GM21737 (cell line): ENCODE data around the gene CD48.
"Not testable (repeated sequence)": the region's sequence is repeated elsewhere in the genome, so short reads cannot be mapped to it uniquely, and the experiment has no call there.

Experiments used
- ATAC-seq: cut with Tn5 transposase; IDR thresholded peaks from one replicate; pipeline ENCODE4 v1.9.1; 2021; ENCODE audit warnings: mild to moderate bottlenecking, moderate library complexity; ENCODE audit not compliant: unreplicated experiment

Gene CD48

DNA sequence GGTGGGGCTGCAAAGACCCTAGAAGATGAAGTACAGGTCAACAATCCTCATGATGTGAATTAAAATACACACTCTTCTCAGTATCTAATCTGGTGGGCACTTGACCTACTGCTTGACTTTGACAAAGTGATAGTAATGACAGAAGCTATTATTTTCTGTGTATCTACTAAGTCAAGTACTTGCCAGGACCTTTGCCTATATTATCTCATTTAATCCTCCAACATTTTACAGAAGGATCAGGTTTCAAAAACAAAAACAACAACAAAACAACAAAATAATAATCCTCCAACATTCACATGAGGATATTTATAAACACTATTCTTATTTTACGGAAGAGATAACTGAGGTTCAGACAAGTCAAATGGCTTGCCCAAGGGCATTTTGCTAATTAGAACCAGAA, 4.4 kb upstream of the CD48 start:
- no peak for ATAC-seq

DNA sequence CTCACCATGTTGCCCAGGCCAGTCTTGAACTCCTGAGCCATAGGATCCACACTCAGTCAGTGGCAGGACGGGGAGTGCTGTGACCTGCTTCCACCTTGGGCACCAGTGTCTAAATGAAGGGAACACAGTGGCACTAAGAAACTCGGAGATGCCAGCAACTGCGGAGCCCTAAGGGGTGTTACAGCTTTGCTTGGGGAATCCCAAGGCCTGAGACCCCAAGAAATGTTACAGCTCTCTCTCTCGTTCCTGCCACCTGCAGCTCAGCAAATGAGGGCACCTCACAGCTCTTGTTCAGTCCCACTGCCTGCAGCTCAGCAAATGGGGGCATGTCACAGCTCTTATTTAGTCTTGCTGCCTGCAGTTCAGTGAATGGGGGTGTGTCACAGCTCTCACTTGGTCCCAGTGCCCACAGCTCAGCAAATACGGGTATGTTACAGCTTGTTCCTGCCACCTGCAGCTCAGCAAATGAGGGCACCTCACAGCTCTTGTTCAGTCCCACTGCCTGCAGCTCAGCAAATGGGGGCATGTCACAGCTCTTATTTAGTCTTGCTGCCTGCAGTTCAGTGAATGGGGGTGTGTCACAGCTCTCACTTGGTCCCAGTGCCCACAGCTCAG, 2.5 kb upstream of the CD48 start:
- ATAC-seq = not testable (repeated sequence)

DNA sequence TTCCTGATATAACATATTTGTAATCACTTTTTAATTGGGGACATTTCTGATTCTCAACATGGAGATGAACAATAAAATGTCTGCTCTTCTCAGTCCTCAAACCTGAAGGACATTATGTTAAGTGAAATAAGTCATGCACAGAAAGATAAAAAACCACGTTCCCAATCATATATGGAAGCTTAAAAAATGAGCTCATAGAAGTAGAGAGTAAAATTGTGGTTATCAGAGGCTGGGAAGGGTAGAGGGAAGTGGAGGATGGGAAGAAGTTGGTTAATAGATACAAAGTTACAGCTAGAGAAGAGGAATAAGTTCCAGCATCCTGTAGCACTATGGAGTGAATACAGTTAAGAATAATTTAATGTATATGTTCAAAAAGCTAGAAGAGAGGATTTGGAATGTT, 1.5 kb upstream of the CD48 start:
- no peak for ATAC-seq

DNA sequence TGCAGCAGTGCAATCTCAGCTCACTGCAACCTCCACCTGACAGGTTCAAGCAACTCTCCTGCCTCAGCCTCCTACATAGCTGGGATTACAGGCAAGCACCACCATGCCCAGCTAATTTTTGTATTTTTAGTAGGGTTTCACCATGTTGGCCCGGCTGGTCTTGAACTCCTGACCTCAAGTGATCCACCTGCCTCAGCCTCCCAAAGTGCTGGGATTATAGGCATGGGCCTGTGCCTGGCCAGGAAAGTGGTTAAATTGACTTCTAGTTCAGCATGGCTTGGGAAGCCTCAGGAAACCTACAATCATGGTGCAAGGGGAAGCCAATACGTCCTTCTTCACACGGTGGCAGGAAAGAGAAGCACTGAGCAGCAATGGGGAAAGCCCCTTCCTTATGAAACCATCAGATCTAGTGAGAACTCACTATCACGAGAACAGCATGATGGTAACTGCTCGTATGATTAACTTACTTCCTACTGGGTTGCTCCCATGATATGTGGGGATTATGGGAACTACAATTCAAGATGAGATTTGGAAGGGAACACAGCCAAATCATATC, 981 bp upstream of the CD48 start:
- not testable (repeated sequence) for ATAC-seq

DNA sequence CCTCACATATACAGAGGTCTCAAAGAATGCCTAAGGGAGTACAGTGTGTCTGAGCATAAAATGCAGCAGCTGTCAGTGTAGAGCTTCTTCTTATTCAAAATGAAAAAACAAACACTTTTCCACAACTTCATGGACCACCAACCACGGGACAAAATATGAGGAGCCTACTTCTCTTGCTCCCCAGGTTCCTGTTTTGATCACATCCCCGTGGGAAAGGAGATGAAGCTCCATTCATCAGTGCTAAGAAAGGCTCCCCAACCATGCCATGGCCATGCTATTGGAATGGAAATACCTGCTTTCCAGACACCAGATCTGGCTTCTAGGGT, 383 bp downstream of the CD48 start:
- no peak for ATAC-seq

DNA sequence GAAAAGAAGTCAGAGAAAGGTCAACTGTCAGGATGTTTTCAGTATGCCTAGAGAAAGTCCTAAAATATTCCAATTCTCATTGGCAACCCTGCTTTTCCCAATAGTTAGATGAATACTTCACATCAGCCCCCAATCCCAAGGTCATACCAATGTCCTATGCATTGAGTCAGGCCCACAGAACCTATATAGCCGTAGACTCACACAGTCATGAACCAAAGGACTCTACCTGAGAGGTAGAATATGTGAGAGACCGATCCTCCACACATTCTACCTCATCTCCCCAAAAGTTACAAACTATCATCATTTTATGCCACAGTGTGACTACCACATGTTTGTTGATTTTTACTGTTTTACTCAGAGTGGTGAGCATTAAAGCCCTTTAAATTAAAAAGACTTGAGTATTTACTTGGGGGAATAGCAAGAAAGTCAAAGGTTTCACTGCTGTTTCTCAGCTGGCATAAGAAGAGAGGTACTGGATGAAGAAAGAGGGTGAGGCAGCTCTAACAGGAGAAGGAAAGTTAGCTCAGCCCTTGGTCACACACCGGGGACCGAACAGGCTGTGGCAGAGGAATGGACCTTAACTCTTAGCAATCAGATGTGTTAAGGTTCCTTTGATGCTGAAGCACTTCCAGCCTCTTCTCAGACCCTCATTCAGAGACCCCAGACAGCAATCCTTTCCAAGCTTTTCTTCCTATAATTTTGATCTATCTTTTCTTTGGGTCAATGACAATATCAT, 937 bp downstream of the CD48 start:
- ATAC-seq = no peak

DNA sequence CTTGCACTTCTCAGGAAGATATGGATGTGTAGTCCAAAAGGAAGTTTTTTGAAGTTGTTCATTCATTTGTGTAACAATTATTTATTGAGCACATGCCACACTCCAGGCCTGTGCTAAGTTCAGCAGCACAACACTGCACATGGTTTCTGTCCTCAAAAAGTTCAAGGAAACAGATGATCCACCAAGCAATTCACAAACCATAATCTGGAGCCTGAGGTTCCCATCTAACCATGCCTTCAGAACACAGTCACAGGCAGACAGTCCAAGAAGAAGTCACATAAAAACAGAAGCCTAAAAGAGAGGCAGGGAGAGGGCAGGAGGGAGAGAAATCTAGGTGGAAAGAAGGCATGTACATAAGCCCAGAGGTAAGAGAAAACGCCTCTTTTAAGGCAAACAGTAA, 1.9 kb downstream of the CD48 start:
- no peak for ATAC-seq

DNA sequence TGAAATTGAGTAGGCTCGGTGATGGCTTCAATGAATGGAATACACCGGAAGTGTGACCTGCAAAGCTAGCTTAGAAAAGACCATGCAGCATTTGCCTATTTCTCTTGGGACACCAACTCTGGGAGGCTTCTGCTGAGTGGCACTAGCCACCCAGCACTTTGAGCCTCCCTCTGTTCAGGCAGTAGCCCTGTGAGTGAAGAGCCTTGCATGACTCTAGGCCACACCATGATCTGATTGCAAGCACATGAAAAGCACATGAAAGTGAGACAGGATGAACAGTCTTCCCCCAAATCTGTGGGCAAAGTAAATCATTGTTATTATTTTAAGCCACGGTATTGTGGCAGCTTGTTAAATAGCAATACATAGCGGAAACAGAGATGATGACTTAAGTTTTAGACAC, 2.8 kb downstream of the CD48 start:
- peak; percentile 42 for ATAC-seq

DNA sequence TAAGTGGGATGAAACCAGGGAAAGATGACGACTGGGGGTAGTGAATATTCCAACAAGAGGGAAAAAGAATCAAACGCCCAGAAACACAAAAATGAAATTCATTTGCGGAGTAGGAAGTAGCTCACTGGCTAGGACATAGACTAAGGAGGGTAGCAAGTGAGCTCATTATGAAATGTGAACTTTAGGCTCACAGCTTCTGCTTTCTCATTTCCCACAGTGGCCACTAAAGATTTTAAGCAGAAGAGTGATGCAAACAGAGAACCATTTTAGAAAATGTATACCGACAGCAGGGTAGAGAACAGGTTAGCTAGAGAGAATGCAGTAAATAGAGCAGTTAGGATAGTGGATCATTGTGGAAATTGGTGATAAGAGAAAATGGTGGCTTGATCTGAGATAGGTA, 3.5 kb downstream of the CD48 start:
- no peak for ATAC-seq

DNA sequence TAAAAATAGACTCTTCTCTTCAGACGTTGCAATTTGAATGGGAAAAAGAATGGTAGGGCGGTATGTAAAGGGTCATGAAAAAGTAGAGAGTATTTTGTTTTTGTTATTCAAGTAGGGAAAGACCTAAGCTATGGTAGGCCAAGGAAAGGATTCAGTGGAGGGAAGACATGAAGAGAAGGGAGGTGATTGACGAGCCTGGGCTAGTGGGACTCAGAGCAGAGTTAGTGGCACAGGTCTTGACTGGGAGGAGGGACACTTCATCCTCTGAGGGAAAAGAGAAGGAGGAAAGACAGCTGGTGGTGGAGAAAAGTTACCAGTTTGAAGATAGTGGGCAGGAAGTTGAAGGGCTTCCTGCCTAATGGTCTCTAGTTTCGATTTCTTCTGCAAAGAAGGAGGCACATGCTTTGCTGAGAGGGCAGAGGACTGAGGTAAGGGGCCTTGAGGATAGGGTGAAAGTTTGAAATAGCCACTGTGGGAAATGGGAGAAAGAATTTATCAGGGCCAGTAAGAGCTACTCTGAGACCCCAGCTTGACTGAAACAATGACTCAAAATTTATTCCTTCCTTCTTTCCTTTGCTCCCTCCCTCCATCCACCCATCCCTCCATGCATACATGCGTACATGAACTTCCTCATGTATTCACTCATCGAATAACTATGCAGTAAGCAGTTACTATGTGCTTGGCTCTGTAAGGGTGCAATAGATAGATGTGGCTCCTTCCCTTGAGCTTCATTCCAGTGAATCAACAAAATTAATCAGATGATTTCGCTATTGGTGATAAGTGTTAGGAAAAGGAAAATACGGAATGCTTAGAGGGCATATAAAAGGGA, 4.2 kb downstream of the CD48 start:
- ATAC-seq = no peak

DNA sequence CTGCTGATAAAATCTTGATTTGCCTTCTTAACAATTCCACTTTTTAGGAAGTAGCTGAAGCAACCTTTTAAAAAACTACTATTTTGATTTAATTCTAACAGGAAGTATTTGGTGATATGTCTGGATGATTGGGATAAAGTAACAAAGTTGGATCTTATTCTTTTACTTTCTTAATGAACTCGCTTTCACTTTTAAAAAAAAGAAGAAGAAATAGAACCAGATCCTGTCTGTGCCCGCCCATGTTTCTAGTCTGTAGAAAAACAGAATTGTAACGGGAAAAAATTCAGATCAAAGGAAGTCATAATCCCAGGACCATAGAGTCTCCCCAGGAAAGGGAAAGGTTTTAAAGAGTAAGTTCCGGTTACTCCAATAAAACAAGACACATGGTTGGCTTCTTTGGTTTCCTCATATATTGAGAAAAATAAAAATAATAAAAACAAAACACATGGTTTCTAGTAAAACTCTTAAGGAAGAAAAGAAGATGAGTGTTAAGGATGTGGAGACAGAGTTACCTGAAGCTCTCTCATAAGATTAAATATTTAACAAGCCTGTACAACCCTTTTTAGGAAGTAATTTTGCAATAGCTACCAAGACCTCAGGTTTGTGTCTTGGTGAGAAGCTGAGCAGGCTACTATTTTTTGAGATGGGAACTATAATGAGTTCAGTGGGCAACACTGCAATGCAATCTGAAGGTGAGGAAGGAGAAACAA, 4.9 kb downstream of the CD48 start:
- ATAC-seq = no peak

DNA sequence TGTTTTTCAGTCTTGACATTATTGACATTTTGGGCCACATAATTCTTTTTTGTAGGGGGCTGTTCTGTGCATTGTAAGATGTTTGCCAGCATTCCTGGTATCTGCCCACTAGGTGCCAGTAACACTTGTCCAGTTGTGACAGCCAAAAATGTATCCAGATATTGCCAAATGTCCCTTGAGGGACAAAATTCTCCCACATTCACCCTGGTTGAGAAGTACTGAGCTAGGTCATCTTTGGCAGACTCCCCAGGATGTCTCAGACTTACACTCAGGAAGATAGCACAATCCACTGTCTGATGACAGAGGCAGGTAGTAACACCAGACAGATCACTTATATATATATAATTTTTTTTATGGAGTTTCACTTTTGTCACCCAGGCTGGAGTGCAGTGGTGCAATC, 5.9 kb downstream of the CD48 start:
- no peak for ATAC-seq

DNA sequence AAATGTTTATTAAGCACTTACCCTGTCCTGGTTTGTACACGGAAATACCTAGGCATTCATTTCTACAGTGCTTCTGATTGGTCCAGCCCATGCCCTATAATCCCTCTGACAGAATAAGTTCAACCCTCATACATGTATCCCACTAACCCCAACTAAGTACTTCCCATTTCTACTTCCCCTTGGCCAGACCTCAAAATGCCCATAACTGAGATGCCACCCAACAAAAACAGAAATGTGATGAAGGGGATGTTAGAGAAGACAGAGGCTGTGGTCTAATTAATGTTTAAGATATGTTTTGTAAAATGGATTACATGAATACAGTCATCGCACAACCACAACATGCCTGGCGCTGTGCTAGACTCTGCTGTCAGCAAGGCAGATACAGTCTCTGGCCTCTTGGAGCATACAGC, 6.4 kb downstream of the CD48 start:
- ATAC-seq = not testable (repeated sequence)

DNA sequence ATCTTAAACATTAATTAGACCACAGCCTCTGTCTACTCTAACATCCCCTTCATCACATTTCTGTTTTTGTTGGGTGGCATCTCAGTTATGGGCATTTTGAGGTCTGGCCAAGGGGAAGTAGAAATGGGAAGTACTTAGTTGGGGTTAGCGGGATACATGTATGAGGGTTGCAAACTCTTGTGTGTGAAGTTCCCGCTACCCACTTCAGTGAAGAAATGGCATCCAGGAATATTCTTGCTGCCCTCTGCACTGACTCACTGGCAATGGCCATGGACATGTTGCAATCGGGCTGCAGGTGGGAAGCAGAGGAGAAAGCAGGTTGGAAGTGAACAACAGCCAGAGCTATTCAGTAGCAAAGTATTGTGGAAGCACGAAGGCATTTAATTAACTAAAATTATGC, 7.4 kb downstream of the CD48 start:
- ATAC-seq = no peak

DNA sequence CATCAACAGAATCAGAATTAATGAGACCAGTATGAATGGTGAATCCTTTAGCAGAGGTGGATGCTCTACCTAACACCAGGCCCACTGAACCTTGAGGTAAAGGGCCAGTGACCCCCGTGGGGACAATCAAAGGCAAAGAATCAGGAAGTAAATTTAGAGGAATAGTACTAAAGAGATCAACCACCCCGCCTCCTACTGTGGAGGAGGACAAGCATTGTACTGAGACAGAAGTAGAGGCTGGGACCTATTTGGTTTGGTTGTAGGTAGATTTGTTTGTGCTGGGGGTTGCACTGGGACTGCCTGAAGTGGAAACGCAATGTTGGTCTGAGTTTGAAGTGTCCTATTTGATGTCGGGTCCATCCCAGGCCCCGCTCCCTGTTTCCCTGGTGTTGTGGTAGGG, 9.5 kb downstream of the CD48 start:
- no peak for ATAC-seq

DNA sequence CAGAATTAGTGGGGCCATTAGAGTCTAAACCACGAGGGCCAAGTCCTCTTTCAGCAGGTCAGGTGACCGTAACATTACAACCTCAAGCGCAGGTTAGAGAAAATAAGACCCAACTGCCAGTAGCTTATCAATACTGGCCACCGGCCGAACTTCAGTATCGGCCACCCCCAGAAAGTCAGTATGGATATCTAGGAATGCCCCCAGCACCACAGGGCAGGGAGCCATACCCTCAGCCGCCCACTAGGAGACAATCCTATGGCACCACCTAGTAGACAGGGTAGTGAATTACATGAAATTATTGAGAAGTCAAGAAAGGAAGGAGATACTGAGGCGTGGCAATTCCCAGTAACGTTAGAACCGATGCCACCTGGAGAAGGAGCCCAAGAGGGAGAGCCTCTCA, 19.2 kb downstream of the CD48 start:
- not testable (repeated sequence) for ATAC-seq

DNA sequence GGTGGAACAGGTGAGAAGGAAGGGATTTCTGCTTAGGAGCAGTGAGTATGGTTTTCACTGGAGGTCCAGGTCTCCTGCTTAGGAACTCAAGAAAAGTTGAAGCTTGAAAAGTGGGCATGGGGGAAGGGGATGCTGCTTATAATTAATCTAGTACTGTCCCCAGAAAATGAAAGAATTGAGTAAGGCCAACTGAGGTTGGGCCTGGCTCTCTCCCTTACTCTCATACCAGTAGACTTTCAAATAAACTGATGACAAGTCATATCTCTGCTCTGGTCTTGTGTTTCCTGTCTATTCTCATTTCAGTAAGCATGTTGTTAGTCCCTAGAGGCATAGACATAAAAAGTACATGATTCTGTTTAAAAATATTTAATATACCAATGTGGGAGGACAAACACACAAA, 26.4 kb downstream of the CD48 start:
- ATAC-seq = no peak

DNA sequence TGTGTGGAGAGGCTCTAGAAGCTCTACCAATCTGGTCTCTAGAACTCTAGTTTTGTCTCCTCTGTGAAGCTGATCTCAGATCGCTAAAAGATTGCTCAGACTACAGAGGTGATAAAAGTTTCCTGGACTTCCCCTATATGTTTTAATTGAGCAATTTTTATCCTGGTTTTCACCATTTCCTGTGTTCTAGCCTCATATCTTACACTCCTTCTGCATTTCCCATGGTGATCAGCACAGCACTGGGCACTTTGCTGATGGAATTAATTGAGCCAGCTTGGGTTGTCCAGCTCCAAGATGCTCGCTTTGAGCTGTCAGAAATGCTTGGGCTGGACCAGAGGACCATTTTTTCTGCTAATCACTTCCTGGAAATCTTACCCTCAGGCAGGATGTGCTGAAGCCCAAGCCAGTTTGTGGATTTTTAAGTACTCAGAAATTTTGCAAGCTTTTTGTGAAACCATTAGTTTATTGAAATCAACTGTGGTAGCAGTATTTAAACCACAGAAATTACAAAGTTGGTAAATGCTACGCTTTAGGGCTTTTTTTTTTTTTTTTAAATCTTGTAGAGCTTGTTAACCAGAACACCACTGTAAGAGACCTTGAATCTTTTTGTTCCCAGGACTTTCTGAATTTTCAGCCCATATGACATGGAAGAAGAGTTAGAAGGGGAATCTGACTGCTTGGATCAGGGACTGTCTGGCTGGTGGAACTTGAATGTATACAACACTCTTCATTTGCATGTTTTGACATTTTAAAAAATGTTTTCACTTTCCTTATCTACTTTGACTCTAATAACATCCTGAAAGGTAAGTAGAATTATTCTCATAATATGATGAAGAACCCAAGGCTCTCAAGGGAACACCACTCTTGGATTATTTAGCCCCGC, 28.4 kb downstream of the CD48 start:
- ATAC-seq = no peak

DNA sequence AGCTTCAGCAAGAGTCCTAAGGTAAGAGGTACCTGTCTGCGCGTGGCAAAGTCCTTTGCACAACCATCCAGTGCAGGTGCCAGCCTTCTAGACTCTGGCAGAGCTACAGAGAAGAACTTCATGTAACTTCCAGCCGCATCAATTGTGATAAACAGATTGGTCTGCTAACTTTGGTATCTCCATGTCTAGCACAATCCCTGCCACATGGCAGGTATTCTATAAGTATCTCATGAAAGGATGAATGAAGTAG, 29.8 kb downstream of the CD48 start:
- ATAC-seq = no peak

DNA sequence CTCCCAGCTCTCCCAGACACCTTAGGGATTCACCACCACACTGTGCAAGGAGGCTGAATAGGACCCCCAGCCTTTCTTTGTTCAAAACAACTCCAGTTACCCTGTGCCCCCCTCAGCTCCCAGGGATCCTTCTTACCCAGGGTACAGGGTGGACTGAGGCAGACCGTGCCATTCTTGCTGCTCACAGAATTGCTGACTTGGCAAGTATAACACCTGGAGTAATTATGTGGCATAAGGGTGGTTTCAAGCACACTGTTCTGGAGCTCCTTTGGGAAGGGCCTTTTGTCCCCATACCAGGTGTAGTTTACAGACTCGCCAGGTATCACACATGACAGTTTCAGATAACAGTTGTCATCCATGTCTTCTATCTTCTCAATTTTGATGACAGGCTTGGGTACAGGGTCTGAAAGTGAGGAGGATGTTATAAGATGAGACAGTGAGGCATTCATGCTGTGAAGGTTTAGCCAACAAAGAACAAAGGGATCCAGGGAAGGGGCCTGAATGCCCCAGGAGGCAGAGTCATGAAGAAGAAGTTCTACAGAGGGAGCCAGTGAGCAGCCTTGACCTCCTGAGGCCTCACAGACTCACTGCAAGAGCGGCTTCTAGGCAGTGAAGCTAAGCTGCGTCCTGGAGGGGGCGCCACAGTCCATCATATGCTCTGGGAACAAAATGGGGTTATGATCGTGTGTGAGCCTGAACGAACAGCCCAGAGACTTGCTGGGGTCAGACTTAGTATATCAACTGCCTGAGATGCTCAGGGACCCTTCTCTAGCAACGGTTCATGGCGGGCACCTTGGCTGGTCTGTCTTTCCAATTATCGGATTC, 30.3 kb downstream of the CD48 start:
- peak; percentile 33 for ATAC-seq
